Mononuclear cell (primary cell): ENCODE results near the gene FANCI. TPM values are rescaled to one million over a fixed set of nuclear protein-coding genes. Genes with fewer than 3 reads are reported as not detected.

ENCODE experiments used
- H3K27me3 ChIP-seq: 2 replicates; pipeline ENCODE4 v1.6.0; 2011; ENCODE audit warnings: low read length, control low read depth; ENCODE audit not compliant: insufficient read depth
- H3K4me1 ChIP-seq: 2 replicates; pipeline ENCODE4 v1.5.1; 2011; ENCODE audit warnings: mild to moderate bottlenecking, low read length, control low read depth; ENCODE audit not compliant: insufficient read depth
- H3K4me3 ChIP-seq: 2 replicates; pipeline ENCODE4 v1.5.1; 2011; ENCODE audit warnings: mild to moderate bottlenecking, low read length, moderate library complexity
- H3K9me3 ChIP-seq: 2 replicates; pipeline ENCODE4 v1.5.1; 2011; ENCODE audit warnings: low read depth, mild to moderate bottlenecking, control low read depth, low read length
- total RNA-seq: library from RNA; depleted of rRNA; stranded (reverse); fragments of >200 nt; gene quantifications from one replicate; pipeline ENCODE4 v1.2.3, GENCODE V29; 2012

FANCI gene
- total RNA-seq, 1 donor: 11.5 TPM

DNA sequence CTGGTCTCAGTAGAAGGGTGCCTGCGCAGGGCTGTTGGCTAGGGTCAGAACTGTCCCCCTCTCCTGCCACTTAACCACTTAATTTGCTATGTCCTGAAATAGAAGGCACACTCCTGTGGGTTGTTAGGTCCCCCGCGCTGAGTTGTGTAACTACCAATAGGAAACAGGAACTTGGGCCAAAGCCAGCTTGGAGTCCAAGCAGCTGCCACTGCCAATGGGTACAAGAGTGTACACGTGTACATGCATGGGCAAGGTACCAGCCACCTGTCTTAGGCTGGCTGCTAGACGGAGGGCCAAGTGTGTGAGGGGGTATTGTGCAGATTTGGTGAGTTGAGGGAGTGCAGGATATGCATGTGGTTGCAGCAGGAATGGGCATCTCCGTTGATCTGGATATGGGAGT, 120.6 kb downstream of the FANCI start:
- Histone ChIP-seq H3K4me3 (no peak overlapping the region), H3K4me1 (peaks cover 40% of the 10 kb centered on the region), H3K27me3 (peaks cover 95% of the 10 kb centered on the region), H3K9me3 (no peaks in the 10 kb centered on the region)

DNA sequence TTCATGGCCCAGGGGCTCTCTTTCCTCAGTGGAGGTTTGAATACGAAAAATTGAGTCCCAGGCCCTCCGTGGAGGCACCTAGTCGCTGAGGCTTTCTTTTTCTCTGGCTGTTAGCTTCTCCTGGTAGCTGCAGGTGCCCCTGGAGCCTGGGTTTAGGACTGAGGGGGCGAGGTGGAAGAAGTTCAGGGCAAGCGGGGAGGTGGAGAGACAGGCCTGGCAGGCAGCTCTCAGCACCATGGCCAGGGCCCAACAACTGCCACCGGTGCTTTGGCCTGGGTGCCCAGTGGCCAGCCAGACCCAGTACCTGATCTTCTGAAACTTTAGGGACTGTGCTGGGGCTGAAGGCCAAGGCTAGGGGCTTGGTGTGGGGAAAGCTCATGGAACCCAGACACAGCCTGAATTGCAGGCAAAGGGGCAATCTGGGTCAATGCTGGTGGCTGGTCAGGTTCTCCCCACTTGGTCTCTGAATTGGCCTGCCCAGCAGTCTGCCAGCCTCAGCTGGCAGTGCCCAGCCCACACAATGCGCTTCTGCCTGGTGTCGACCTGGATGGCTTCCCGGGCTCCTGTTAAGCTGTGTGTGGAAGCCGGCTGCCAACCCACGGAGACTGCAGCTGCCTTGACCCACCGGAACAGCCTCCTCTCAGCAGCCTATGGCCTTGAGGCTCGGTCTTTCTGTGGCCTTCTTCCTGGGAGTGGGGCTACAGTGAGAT, 121.1 kb downstream of the FANCI start:
- H3K9me3 ChIP-seq: no peaks in the 10 kb centered on the region
- H3K4me1 ChIP-seq: peaks cover 39% of the 10 kb centered on the region
- H3K27me3 ChIP-seq: peaks cover 95% of the 10 kb centered on the region
- H3K4me3 ChIP-seq: no peak overlapping the region

GRCh38 chr15:89365462-89366065, 121.8 kb downstream of the FANCI start:
- peaks cover 46% of the 10 kb centered on the region for H3K4me1 ChIP-seq
- H3K4me3 ChIP-seq: no peak overlapping the region
- H3K27me3 ChIP-seq: peaks cover 95% of the 10 kb centered on the region
- H3K9me3 ChIP-seq: no peaks in the 10 kb centered on the region

Other genes with a start within 250 kb of the FANCI start
- gene ABHD2, start 155.5 kb upstream of the FANCI start, total RNA-seq: 97.2 TPM
- not detected for gene RLBP1, start 22.4 kb upstream of the FANCI start, total RNA-seq
- 84.7 TPM for gene POLG, start 90.8 kb downstream of the FANCI start, total RNA-seq